Medulla oblongata (tissue), 1 donor: Measurements from ENCODE around the gene RADIL.
A peak's percentile ranks its signal among the peaks of the same experiment; 100 is the strongest.

Source experiments
- DNase-seq: peaks from one replicate; pipeline ENCODE4 v3.0.0-alpha.2; 2015; ENCODE audit errors: extremely low spot score

Gene RADIL

DNA sequence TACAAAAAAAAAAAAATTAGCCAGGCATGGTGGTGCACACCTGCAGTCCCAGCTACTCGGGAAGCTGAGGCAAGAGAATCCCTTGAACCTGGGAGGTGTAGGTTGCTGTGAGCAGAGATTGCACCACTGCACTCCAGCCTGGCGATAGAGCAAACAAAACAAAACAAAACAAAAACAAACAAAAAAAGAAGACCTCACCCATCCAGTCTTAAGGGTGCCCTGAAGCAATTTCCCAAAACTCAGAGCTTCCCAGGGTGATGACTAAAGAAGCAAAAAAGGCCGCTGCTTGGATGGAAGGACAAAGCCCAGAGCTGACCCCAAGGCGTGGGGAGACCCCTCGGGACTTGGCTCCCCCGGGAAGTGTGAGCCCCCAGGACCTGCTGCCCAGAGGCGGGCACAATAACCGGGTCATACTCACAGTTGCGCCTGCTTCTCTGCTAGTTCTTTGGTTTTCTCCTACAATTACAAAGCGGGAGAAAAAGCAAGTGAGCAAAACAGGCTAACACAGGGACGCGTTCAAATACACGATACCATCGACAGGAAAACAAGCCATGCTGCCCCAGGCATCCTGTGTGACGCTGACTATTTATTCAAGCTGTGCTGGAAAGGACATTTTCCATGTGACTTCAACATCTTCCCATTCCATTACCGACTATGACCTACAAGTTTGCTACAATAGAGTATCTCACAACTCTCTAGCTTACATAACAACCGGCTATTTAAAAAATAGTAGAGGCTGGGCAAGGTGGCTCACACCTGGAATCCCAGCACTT lies 51.6 kb downstream of the RADIL start:
- no peak for DNase-seq

DNA sequence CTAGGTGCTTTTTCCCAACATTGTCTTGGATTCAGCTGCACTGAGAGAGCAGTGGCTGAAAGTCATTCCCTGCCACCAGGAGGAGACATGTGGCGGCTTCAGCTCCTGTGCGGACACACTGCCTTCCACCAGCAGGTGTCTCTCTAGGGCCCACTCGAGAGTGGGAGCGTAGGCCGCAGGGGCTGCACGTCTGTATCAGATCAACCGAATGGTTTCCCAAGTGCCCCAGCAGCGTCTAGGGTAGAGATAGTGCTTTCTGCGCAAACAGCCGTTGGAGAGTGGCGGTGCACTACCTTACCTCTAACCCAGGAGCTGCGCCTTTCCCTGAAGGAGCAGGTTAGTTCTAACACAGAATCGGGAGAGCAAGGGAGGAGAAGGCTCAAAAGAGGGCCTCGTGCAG lies 53.3 kb downstream of the RADIL start:
- DNase-seq = peak; percentile 60

- DNase-seq = no peak
These were observed 54.7 kb downstream of the RADIL start for GRCh38 chr7:4828720-4829383.

DNA sequence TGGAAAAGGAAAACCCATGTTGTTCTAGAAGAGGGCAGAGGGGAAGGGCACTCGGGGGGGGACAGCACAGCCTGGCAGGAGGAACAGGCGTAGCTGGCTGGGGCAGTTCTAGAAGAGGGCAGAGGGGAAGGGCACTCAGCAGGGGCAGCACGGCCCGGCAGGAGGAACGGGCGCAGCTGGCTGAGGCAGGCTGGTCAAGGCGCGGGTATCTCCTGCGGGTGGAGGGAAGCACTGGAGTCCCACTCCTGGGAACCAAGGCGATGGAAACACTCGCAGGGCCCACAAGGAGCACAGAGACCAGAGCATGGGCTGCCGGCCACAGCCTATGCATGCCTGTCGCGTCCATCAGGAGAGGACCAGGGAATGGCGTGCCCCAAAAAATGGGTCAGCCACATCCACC lies 58.4 kb downstream of the RADIL start:
- DNase-seq = no peak

DNA sequence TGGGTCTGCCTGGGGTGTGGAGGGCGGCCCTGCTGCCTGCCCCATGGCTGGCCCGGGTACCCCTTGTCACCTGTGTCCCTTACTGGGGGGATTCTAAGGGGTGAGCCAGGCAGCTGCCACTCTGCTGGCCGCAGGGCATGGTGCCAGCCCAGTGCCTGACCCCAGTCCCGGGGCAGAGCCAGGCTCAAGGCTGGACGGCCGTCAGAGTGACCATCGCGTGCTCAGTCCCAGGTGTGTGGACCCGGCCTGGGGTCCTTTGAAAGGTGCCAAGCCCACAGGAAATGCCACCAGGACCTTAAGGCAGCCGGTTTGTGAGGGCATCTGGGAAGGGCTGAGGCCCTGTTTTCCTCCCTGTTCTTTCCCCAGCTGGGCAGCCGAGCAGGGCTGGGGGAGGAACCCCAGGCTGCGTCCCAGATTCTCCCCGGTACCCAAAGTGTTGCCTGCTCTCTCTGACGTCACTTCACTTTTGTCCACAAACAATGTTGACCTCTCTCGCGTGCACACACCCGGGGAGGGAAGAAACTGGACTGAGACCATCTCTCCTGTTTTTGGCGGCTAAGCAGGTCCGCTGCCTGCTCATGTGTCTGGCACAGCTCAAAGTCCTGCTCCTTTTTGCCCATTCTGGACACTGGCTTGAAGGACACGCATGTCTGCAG lies 59.3 kb downstream of the RADIL start:
- DNase-seq = peak; percentile 39

DNA sequence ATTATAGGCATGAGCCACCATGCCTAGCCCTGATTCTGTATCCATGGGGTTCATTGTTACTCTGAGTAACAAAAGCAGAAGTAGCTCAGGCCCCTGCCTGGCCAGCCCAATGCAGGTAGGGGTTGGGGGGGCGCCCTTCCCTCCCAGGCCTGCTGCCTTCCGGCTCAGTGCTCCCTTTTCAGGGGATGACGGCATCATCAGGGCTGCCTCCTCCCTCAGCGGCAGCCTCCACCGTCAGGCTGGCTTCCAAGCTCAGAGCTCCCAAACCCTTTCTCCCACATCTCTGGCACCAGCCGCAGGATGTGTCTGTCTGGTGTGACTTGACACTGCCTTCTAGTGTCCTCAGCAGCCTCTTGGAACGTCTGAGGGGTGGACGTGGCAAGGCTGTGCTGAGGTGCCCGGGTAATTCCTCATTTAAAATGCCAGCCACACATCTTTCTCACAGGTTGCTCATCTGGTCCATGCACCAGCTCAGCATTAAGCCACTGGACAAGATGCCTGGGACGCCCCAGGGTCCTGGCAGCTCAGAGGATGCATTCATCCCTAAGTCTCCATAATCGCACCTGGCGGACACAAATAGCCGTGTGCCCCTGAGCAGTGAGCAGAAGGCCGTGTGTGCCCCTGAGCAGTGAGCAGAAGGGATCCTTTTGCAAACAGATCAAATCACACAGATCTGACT lies 59.9 kb downstream of the RADIL start:
- no peak for DNase-seq

DNA sequence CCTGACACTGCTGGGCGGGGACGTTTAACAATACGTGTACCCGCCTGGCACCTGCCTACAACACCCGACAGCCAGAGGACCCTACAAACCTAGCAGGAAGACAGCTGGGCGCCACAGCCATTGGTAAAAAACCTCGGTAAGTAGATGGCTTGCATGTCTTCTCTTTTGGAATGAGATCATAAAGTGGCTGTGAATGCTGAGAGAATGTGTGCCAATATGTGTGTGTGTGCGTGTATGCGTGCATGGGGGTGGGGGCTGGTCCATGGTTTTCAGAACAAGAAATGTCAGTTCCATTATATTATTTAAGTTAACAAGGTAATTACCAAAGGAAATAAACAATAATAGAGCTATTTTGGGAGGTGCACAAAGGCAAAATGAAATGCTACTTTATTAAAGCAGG lies 60.8 kb downstream of the RADIL start:
- no peak for DNase-seq

DNA sequence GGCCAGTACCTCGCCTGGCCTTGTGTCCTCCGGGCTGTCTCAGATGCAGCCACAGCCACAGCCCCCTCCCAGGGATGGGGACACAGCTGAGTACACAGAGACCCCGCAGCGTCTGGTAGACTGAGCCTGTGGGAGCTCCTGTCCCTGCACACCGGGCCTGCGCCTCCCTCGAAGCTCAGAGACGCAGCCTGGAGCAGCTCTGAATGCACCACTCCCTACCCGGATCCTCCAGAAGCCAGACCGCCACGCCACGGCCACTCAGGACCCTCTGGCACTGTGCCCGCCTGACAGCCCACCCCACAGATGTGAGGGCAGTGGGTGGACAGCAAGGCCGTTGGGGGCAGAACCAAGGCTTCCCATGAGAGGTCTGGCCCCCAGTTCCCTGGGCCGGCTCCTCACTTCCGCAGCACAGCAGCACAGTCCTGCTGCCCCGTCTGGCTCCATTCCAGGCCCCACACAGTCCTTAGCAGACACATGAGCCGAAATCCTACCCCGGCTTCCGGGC lies 62.5 kb downstream of the RADIL start:
- DNase-seq = no peak

- no peak for DNase-seq
These were observed 63.0 kb downstream of the RADIL start for GRCh38 chr7:4820405-4820966.

GRCh38 chr7:4819560-4820404 lies 63.7 kb downstream of the RADIL start:
- no peak for DNase-seq

GRCh38 chr7:4818000-4818794 lies 65.3 kb downstream of the RADIL start:
- no peak for DNase-seq

DNA sequence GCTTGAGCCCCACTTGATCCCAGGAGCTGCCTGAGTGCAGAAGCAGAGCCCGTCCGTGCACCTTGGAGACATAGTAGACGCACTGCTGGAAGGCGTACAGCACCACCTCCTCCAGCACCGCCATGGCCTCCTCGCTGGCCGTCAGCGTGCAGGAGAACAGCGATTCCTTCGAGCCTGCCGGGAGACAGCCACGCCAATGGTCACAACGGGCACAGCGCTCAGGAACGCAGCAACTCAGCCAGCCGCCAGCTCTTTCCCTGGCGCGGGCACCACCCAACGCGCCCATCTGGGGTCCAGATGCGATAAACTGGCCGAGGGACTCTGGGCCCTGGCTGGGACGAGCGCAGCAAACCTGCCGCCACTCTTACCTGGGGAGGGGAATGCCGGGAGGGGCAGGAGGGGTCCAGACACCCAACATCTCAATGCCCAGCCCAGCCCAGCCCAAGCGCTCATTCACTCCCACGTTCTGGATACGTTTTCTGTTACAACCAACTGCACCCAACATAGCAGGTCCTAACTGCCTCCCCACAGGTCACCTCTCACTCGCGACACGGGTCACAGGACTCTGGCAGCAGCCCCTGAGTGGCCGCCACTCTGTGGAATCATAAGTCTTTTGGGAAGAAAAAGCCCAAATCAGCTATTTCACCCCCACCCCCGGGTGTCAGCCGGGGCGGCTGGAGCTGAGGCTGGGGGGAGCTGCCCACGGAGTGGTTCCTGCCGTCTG lies 66.2 kb downstream of the RADIL start:
- no peak for DNase-seq

GRCh38 chr7:4816419-4817080 lies 67.0 kb downstream of the RADIL start:
- no peak for DNase-seq

- no peak for DNase-seq
These were observed 67.7 kb downstream of the RADIL start for GRCh38 chr7:4815609-4816418.

- DNase-seq = no peak
These were observed 68.4 kb downstream of the RADIL start for GRCh38 chr7:4815121-4815520.

- DNase-seq = no peak
These were observed 69.1 kb downstream of the RADIL start for GRCh38 chr7:4814433-4814832.

GRCh38 chr7:4809666-4810065 lies 73.8 kb downstream of the RADIL start:
- DNase-seq = no peak

DNA sequence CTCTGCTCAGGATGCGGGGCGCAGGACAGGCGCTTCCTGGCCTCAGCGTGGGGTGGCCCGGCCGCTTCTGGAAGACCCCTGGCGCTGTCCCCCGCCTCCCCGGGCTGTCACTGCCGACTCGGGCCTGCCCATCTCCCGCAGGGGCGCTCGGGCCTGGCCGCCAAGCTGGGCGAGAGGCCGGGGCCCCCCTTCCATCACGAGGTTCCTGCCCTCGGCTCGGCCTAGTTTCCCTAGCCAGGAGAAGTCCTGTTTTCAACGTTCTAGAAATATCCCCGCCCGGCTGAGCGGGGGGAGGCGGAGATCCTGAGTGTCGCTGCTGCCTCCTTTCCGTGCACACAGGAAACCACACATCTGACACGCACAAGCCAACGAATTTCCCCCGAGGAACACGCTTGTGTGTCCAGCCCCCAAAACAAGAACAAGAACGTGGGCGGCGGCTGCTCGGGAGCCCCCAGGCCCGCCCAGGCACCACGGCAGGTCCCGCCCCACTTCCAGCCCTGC lies 74.4 kb downstream of the RADIL start:
- peak; percentile 76 for DNase-seq
